CD4-positive, alpha-beta T cell treated with Interleukin-10 for 1 hour (primary cell): ENCODE measurements around the gene SYNCRIP.
"Not testable (repeated sequence)": the region's sequence is repeated elsewhere in the genome, so short reads cannot be mapped to it uniquely, and the experiment has no call there.

Source experiments
- DNase-seq: peaks from one replicate; pipeline ENCODE4 v3.0.0-alpha.2; 2020

Gene SYNCRIP

GRCh38 chr6:85593438-85594196 lies 49.1 kb downstream of the SYNCRIP start, which contains the start of gene SNX14:
Gene SNX14, minus strand, starts transcription at chr6:85593858. Its CDS starts 140 bp downstream, at chr6:85593718.
- peak; percentile 83 for DNase-seq

DNA sequence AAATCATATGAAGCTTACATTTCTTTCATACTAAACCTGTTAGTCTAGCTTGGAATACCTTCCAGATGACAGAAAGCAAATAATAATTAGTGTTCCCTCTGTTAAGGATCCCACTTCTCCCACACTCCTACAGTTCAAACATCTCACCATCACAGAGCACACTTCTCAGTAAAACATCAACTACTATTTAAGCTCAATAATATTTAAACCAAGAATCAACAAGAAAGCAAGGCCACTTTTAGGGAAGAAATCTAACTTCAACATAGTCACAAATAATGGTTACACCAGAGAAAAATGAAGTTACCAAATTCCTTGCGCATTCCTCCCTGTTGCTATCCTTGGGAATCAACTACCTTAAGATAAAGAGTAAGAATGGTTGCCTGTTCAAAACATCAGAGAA lies 50.7 kb downstream of the SYNCRIP start:
- no peak for DNase-seq

- DNase-seq, result no peak
These were observed 51.5 kb downstream of the SYNCRIP start for GRCh38 chr6:85591207-85591606.

GRCh38 chr6:85585741-85586140 lies 56.9 kb downstream of the SYNCRIP start:
- no peak for DNase-seq

DNA sequence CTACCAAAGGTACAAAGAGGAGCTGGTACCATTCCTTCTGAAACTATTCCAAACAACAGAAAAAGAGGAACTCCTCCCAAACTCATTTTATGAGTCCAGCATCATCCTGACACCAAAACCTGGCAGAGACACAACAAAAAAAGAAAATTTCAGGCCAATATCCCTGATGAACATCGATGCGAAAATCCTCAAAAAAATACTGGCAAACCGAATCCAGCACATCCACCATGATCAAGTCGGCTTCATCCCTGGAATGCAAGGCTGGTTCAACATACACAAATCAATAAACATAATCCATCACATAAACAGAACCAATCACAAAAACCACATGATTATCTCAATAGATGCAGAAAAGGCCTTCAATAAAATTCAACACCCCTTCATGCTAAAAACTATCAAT lies 59.9 kb downstream of the SYNCRIP start:
- not testable (repeated sequence) for DNase-seq

DNA sequence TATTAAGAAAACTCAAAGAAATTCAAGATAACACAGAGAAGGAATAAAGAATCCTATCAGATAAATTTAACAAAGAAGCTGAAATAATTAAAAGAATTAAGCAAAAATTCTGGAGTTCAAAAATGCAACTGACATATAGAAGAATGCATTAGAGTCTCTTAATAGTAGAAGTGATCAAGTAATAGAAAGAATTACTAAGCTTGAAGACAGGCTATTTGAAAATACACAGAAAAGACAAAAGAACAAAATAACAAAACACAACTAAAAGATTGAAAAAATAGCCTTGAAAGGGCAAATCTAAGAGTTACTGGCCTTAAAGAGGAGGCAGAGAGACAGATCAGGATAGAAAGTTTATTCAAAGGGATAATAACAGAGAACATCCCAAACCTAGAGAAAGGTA lies 61.1 kb downstream of the SYNCRIP start:
- DNase-seq, result no peak

DNA sequence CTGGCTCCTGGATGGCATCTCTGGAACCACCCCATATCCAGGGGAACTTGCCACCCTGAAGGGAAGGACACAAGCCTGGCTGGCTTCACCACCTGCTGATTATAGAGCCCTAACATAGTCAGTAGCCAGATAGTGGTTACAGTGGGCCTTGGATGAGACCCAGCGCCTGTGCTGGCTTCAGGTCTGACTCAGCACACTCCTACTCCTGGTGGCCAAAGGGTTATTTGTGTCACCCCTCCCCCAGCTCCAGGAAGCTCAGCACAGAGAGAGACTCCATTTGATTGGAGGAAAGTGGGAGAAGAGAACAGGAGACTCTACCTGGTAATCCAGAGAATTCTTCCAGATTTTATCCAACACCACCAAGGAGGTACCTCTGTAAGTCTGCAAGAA lies 61.8 kb downstream of the SYNCRIP start:
- no peak for DNase-seq

GRCh38 chr6:85580118-85580877 lies 62.4 kb downstream of the SYNCRIP start:
- no peak for DNase-seq

- no peak for DNase-seq
These were observed 63.1 kb downstream of the SYNCRIP start for GRCh38 chr6:85579581-85579980.

DNA sequence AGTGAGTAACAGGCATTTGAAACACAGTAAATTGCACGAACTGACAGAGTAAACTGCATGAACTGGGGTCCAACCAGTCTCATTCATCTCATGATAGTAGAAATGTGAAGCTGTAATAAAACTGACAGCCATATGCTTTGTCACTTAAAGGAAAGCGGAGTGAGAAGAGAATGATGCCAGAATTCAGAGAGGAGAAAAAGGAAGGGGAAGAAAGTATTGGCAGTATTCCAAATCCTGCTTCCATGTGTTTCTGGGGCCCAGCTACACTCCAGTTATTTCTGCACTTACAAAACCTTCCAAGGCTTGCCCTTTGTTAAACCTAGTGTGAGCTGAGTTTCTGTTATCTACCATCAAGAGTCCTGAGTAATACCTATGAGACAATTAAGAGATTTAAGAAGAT lies 66.2 kb downstream of the SYNCRIP start:
- DNase-seq, result no peak

GRCh38 chr6:85574932-85575598 lies 67.6 kb downstream of the SYNCRIP start:
- no peak for DNase-seq

- no peak for DNase-seq
These were observed 73.4 kb downstream of the SYNCRIP start for GRCh38 chr6:85569323-85569722.

GRCh38 chr6:85568411-85568810 lies 74.3 kb downstream of the SYNCRIP start:
- DNase-seq, result no peak

DNA sequence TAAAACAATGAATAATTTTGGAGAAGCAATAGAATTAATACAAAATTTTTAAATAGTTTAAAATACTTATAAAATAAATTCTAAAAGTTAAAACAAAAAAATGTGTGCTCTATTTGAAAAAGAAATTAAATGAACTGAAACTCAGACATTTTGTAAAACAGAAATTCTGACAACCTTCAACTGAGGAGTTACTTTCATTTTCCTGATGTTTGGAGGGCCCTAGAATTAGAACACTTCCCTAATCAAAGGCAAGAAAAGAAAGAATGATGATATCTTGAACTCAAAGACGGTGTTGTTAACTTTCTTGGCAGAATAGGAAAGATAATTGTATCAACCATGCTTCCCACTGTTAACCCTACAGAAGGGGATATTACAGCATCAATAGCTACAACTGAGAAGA lies 77.0 kb downstream of the SYNCRIP start:
- DNase-seq, result no peak

DNA sequence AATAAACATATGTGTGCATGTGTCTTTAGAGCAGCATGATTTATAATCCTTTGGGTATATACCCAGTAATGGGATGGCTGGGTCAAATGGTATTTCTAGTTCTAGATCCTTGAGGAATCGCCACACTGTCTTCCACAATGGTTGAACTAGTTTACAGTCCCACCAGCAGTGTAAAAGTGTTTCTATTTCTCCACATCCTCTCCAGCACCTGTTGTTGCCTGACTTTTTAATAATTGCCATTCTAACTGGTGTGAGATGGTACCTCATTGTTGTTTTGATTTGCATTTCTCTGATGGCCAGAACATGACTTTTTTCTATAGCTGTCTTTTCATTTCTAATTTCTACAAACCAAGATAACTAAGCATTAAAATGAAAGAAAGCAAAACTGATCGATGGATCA lies 78.5 kb downstream of the SYNCRIP start:
- DNase-seq, result not testable (repeated sequence)
